GM10847 (cell line): ENCODE results near the gene SIRT3.

Source experiments
- POLR2A ChIP-seq: IDR thresholded peaks from 2 replicates; pipeline ENCODE4 v1.6.1; 2011; ENCODE audit not compliant: insufficient read length; ENCODE audit errors: extremely low read depth

Gene SIRT3

GRCh38 chr11:255176-255575 lies 19.0 kb upstream of the SIRT3 start:
- TF ChIP-seq POLR2A: no peak

DNA sequence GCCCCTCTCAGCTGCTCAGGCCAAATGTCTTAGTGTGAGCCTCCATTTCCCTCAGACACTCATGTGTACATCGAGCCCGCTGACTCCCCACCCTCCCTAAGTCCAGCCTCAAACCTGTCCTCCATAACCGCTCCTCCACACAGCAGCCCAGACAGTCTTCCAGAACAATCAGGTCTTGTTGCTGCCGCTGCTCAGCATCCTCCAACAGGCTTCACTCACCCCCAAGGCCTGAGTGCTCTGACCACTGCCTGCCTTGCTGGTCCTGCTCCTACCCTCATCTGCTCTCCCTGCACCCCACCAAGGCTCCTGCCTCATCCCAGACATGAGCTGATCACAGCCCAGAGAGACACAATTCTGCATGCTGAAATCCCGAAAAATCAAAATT lies 17.7 kb upstream of the SIRT3 start:
- no peak for TF ChIP-seq POLR2A

- TF ChIP-seq POLR2A: no peak
Observed at GRCh38 chr11:253160-253885, 17.2 kb upstream of the SIRT3 start.

GRCh38 chr11:252666-253065 lies 16.5 kb upstream of the SIRT3 start:
- TF ChIP-seq POLR2A: no peak

GRCh38 chr11:251550-251949 lies 15.4 kb upstream of the SIRT3 start:
- no peak for TF ChIP-seq POLR2A

DNA sequence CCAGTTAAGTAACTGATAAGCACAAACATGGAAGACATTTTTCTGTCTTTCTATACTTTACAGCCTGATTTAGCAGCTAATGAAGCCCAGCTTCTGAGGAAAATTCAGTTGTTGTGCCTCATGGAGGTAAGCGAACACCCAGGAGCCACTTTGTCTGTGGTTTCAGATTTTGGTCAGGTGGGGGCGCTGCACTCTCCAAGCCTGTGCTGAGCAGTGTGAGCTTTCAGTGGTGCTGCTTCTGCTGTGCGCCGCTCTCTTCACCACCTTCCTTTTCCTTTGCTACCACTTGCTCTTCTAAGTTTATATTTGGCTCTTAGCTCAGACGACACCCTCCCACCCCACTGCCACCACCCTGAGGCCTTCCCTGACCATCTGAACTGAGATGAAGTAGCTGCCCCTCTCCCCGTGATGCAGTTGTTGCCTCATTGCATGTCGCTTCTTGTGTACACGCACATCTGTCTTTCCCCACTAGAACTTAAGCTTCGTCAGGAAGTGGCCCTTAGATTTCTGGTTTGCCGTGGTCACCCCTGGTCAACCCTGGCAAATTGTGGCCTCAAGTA lies 14.7 kb upstream of the SIRT3 start:
- no peak for TF ChIP-seq POLR2A

- no peak for TF ChIP-seq POLR2A
Observed at GRCh38 chr11:250274-250673, 14.1 kb upstream of the SIRT3 start.

DNA sequence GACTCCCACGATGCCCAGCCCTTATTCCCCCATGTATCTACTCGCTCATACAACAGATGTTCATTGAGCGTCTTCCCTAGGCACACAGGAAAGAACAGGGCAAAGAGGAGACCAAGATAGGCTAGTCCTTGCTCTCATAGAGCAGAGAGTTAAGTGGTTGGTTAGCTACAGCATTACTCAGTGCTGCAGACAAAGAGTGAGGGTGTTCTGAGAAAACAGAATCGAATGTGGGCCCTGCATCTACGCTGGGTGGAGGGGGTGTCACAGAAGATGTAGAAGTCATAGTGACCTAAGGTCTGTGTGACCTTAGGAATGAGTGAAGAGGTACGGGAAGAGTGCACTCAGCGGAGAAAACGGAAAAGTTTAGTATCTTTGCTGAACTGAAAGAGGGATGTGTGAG lies 12.9 kb upstream of the SIRT3 start:
- TF ChIP-seq POLR2A: no peak

- no peak for TF ChIP-seq POLR2A
Observed at GRCh38 chr11:244376-244775, 8.2 kb upstream of the SIRT3 start.

DNA sequence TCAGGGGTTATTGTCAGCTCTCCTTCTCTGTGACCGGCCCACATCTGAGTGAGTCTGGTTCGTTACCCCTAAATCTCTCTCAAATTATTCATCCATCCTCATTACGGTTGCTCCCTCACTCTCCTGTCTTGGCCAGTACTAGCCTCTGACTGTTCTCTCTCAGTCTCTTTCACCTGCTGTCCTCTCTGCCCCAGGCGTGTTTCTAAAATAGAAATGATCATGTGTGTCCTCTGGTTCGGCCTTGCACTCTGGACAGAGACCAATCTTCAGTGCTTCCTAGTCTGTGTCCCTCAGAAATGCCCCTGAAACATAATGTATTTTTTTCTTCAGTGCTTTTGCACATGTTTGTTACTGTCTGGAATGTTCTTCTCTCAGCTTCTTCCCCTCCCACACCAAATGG lies 5.5 kb upstream of the SIRT3 start:
- TF ChIP-seq POLR2A: no peak

- TF ChIP-seq POLR2A: no peak
Observed at GRCh38 chr11:240315-240714, 4.2 kb upstream of the SIRT3 start.

DNA sequence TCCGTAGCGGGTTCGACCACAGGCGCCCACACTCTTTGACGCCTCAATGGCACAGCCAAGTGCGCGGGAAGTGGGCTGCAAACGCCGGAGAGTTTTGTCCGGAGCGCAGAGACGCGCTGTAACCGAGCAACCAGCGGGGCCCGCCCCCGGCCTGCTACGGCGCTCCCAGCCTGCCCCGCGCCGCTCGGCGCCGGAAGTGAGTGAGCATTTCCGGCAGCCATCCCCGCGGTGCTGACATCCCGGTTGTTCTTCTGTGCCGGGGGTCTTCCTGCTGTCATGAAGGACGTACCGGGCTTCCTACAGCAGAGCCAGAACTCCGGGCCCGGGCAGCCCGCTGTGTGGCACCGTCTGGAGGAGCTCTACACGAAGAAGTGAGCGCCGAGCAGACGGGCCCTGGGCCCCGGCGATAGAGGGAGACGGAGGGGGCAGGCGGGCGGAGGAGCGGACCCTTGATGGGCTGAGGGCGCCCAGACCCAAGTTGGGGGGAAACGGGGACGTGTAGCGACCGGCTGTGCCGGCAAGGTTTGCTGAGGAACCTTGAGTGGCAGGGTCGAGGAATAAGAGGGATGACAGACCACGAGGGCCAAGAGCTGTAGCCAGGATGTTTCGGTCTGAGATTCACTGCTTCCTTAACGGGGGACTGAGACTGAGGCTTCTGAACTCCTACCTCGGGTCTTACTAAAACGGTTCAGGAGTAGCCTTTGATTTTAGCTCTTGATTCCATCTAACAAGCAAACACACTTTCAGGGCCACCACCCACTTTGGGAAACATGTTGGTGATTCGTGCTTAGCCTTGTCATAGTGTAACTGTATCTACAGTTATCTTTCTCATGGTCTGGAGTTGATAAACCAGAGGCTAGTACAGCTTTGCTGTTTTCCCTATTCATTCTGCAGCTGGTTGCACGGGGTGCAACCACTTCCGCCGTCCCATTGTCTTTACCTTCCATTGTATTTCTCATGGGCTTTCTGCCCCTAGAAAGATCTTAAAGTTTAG lies 929 bp upstream of the SIRT3 start, which contains the start of gene PSMD13:
TSS of gene PSMD13 (plus strand) at position 203 of the 994 bp plus-strand sequence. CDS start at position 277, 74 bp downstream.
- peak; percentile 66 for TF ChIP-seq POLR2A

DNA sequence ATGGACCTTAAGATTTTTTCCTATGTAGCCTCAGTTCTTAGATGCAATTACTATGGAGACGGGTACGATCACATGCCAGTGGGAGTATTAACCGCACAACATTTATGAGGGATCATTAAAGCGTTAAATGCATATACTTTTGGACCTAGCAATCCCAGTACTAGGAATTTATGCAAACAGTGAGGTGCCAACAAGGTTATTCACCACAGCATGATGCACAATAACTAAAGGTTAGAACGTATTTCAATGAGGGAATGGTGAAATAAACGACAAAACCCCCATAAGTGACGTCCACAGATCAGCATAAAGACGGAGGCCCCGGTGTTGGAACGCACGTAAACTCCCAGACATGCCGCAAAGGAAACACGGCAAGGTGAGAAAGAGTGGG lies 539 bp downstream of the SIRT3 start:
- no peak for TF ChIP-seq POLR2A

GRCh38 chr11:235180-235579 lies 962 bp downstream of the SIRT3 start:
- no peak for TF ChIP-seq POLR2A

GRCh38 chr11:232783-233565 lies 3.2 kb downstream of the SIRT3 start:
- no peak for TF ChIP-seq POLR2A
